K562 (cell line): ENCODE data around the gene DBT. TPM values are rescaled to one million over a fixed set of nuclear protein-coding genes. Genes with fewer than 3 reads are reported as not detected.

Experiments used
- CHD4 ChIP-seq: fragments of 200-600 bp; sonication (generic); IDR thresholded peaks from 3 replicates; pipeline ENCODE4 v1.6.1; 2012; ENCODE audit warnings: low read depth, mild to moderate bottlenecking, mixed read lengths, low read length, inconsistent platforms; ENCODE audit not compliant: insufficient read depth, insufficient replicate concordance, poor library complexity, severe bottlenecking
- MAFG ChIP-seq: fragments of 450-650 bp; conservative IDR thresholded peaks from 2 replicates; pipeline ENCODE4 v1.6.1; 2016; ENCODE audit warnings: missing genetic modification characterization, missing compliant biosample characterization
- NEUROD1 ChIP-seq: fragments of 150-350 bp; IDR thresholded peaks from 2 replicates; pipeline ENCODE4 v1.6.1; 2014; ENCODE audit warnings: borderline replicate concordance, low read length, low read depth; ENCODE audit not compliant: partially characterized antibody
- SMARCA4 ChIP-seq: fragments of 450-650 bp; IDR thresholded peaks from 2 replicates; pipeline ENCODE4 v1.6.1; 2016
- TCF7 ChIP-seq: sonication (generic); IDR thresholded peaks from 2 replicates; pipeline ENCODE4 v1.6.1; 2016; ENCODE audit warnings: antibody characterized with exemption, borderline replicate concordance
- polyA plus RNA-seq, 8 experiments: library from polyadenylated mRNA; depleted of rRNA in 4 of 8; stranded (reverse) in 5 of 8; unstranded in 3 of 8; fragments of >200 nt; fragmentation: Nextera tagmentation in 2 of 8; fragmentation: Illumina TruSeq in 1 of 8; extraction: Ambion mirVana in 2 of 8; extraction: Trizol in 1 of 8; gene quantifications; 2 replicates each; pipeline versions ENCODE4 v1.2.1 to v1.2.3, GENCODE V29; 2011 to 2014; ENCODE audit warnings: inconsistent platforms in 1 of 8, missing spikeins in 1 of 8
- total RNA-seq, 7 experiments: library from RNA; depleted of rRNA in 6 of 7; stranded (reverse); fragments of >200 nt in 6 of 7; fragmentation: Illumina TruSeq in 2 of 7; extraction: Trizol in 2 of 7; gene quantifications; 2 replicates each; pipeline versions ENCODE4 v1.2.1 to v1.2.3, GENCODE V29; 2011 to 2021; ENCODE audit warnings: low replicate concordance in 1 of 7
- TF ChIP-seq, protein P1 (sequence below), 2 experiments: fragments of 450-650 bp in 1 of 2; sonication (generic) in 1 of 2; formaldehyde crosslinking in 1 of 2; IDR thresholded peaks; 2 replicates each; pipeline versions ENCODE4 v1.7.1 to v1.9.0; 2016 to 2022; ENCODE audit warnings: inconsistent platforms in 1 of 2, mild to moderate bottlenecking in 1 of 2, missing genetic modification reagents in 1 of 2
- TF ChIP-seq, protein P2 (sequence below): sonication (generic); formaldehyde crosslinking; IDR thresholded peaks from 2 replicates; pipeline ENCODE4 v1.8.0; 2022; ENCODE audit warnings: missing genetic modification reagents, mild to moderate bottlenecking, borderline replicate concordance
- TF ChIP-seq, protein P3 (sequence below): fragments of 250-450 bp; sonication (Bioruptor Pico); IDR thresholded peaks from 2 replicates; pipeline ENCODE4 v1.9.0; 2021; ENCODE audit warnings: mild to moderate bottlenecking
- TF ChIP-seq, protein P4 (sequence below): sonication (generic); formaldehyde crosslinking; IDR thresholded peaks from 2 replicates; pipeline ENCODE4 v1.8.1; 2022; ENCODE audit warnings: missing genetic modification reagents
- TF ChIP-seq, protein P5 (sequence below): fragments of 450-650 bp; formaldehyde crosslinking; IDR thresholded peaks from 2 replicates; pipeline ENCODE4 v1.4.0; 2022; ENCODE audit warnings: missing genetic modification characterization
- TF ChIP-seq, protein P6 (sequence below): fragments of 250-450 bp; sonication (Bioruptor Pico); IDR thresholded peaks from 2 replicates; pipeline ENCODE4 v1.5.0; 2020; ENCODE audit warnings: mild to moderate bottlenecking

DBT gene
- total and polyA plus RNA-seq, 9 of the 15 experiments (the other 6 are each of a cell fraction or from before 2014, with no cell fraction given), result 2.7 to 13.5 (median 7.3) TPM

DNA sequence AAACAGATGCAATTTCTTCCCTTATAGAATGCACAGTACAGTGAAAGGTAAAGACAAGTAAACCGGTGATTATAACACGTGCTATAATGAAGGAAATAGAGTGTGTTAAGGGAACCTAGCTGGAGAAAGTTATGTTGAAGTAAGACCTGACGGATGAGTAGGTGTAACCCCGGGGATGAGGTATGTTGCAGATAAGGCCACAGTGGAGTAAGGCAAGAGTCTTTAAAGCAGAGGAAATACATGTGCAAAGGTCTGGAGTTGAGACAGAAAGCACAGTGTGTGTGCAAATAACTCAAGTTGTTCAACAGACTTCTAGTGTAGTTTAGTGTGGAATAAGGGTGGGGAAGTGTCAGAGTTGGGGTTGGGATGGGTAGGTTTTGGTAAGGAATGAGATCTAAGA is 2.9 kb downstream of the DBT start (continued):
- TF ChIP-seq, protein P1, sequence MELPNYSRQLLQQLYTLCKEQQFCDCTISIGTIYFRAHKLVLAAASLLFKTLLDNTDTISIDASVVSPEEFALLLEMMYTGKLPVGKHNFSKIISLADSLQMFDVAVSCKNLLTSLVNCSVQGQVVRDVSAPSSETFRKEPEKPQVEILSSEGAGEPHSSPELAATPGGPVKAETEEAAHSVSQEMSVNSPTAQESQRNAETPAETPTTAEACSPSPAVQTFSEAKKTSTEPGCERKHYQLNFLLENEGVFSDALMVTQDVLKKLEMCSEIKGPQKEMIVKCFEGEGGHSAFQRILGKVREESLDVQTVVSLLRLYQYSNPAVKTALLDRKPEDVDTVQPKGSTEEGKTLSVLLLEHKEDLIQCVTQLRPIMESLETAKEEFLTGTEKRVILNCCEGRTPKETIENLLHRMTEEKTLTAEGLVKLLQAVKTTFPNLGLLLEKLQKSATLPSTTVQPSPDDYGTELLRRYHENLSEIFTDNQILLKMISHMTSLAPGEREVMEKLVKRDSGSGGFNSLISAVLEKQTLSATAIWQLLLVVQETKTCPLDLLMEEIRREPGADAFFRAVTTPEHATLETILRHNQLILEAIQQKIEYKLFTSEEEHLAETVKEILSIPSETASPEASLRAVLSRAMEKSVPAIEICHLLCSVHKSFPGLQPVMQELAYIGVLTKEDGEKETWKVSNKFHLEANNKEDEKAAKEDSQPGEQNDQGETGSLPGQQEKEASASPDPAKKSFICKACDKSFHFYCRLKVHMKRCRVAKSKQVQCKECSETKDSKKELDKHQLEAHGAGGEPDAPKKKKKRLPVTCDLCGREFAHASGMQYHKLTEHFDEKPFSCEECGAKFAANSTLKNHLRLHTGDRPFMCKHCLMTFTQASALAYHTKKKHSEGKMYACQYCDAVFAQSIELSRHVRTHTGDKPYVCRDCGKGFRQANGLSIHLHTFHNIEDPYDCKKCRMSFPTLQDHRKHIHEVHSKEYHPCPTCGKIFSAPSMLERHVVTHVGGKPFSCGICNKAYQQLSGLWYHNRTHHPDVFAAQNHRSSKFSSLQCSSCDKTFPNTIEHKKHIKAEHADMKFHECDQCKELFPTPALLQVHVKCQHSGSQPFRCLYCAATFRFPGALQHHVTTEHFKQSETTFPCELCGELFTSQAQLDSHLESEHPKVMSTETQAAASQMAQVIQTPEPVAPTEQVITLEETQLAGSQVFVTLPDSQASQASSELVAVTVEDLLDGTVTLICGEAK (IDR thresholded peaks at IDR 0.05), result peak; percentile 66
- TF ChIP-seq, protein P1 (CRISPR knock-in tag; IDR thresholded peaks at IDR 0.05), result no peak
- TF ChIP-seq CHD4, result no peak
- TF ChIP-seq, protein P2, sequence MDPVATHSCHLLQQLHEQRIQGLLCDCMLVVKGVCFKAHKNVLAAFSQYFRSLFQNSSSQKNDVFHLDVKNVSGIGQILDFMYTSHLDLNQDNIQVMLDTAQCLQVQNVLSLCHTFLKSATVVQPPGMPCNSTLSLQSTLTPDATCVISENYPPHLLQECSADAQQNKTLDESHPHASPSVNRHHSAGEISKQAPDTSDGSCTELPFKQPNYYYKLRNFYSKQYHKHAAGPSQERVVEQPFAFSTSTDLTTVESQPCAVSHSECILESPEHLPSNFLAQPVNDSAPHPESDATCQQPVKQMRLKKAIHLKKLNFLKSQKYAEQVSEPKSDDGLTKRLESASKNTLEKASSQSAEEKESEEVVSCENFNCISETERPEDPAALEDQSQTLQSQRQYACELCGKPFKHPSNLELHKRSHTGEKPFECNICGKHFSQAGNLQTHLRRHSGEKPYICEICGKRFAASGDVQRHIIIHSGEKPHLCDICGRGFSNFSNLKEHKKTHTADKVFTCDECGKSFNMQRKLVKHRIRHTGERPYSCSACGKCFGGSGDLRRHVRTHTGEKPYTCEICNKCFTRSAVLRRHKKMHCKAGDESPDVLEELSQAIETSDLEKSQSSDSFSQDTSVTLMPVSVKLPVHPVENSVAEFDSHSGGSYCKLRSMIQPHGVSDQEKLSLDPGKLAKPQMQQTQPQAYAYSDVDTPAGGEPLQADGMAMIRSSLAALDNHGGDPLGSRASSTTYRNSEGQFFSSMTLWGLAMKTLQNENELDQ (CRISPR knock-in tag), result no peak
- TF ChIP-seq TCF7, result no peak
- TF ChIP-seq MAFG (tag), result no peak
- TF ChIP-seq, protein P3, sequence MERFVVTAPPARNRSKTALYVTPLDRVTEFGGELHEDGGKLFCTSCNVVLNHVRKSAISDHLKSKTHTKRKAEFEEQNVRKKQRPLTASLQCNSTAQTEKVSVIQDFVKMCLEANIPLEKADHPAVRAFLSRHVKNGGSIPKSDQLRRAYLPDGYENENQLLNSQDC (CRISPR knock-in tag), result no peak
- TF ChIP-seq SMARCA4, result peak; percentile 72; the same call in 1 of the 2 replicates
- TF ChIP-seq NEUROD1, result no peak
- TF ChIP-seq, protein P4, sequence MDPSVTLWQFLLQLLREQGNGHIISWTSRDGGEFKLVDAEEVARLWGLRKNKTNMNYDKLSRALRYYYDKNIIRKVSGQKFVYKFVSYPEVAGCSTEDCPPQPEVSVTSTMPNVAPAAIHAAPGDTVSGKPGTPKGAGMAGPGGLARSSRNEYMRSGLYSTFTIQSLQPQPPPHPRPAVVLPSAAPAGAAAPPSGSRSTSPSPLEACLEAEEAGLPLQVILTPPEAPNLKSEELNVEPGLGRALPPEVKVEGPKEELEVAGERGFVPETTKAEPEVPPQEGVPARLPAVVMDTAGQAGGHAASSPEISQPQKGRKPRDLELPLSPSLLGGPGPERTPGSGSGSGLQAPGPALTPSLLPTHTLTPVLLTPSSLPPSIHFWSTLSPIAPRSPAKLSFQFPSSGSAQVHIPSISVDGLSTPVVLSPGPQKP (CRISPR knock-in tag), result no peak
- TF ChIP-seq, protein P5, sequence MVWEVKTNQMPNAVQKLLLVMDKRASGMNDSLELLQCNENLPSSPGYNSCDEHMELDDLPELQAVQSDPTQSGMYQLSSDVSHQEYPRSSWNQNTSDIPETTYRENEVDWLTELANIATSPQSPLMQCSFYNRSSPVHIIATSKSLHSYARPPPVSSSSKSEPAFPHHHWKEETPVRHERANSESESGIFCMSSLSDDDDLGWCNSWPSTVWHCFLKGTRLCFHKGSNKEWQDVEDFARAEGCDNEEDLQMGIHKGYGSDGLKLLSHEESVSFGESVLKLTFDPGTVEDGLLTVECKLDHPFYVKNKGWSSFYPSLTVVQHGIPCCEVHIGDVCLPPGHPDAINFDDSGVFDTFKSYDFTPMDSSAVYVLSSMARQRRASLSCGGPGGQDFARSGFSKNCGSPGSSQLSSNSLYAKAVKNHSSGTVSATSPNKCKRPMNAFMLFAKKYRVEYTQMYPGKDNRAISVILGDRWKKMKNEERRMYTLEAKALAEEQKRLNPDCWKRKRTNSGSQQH (CRISPR knock-in tag), result no peak
- TF ChIP-seq, protein P6, sequence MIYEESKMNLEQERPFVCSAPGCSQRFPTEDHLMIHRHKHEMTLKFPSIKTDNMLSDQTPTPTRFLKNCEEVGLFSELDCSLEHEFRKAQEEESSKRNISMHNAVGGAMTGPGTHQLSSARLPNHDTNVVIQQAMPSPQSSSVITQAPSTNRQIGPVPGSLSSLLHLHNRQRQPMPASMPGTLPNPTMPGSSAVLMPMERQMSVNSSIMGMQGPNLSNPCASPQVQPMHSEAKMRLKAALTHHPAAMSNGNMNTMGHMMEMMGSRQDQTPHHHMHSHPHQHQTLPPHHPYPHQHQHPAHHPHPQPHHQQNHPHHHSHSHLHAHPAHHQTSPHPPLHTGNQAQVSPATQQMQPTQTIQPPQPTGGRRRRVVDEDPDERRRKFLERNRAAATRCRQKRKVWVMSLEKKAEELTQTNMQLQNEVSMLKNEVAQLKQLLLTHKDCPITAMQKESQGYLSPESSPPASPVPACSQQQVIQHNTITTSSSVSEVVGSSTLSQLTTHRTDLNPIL (CRISPR knock-in tag), result no peak
